GM23338 (cell line): ENCODE measurements around the gene STPG2. TPM values are rescaled to one million over a fixed set of nuclear protein-coding genes. Genes with fewer than 3 reads are reported as not detected.

Experiments used
- ATAC-seq: fragments of 200-7000 bp; cut with Tn5 transposase; 3 replicates; pipeline ENCODE4 v1.9.1; 2020
- DNase-seq: peaks from one replicate; pipeline ENCODE4 v3.0.0-alpha.2; 2015; ENCODE audit warnings: low spot score
- H2AFZ ChIP-seq: fragments of 200-600 bp; sonication (generic); 2 replicates; pipeline ENCODE4 v1.8.0; 2016; ENCODE audit warnings: antibody characterized with exemption, mild to moderate bottlenecking, moderate library complexity
- H3F3A ChIP-seq: fragments of 200-600 bp; sonication (generic); replicated peaks from 2 replicates; pipeline ENCODE4 v1.8.0; 2017; ENCODE audit warnings: antibody characterized with exemption, mixed run types, low read depth
- H3K27ac ChIP-seq: fragments of 200-600 bp; sonication (generic); 2 replicates; pipeline ENCODE4 v1.6.1; 2016; ENCODE audit warnings: low read depth
- H3K27me3 ChIP-seq: fragments of 200-600 bp; sonication (generic); 2 replicates; pipeline ENCODE4 v1.8.0; 2016; ENCODE audit warnings: mild to moderate bottlenecking, mixed run types, moderate library complexity; ENCODE audit not compliant: insufficient read depth
- H3K36me3 ChIP-seq: fragments of 200-600 bp; sonication (generic); 2 replicates; pipeline ENCODE4 v1.8.0; 2016; ENCODE audit warnings: mild to moderate bottlenecking; ENCODE audit not compliant: insufficient read depth
- H3K4me1 ChIP-seq: fragments of 200-600 bp; sonication (generic); 2 replicates; pipeline ENCODE4 v1.8.0; 2016; ENCODE audit warnings: mild to moderate bottlenecking, moderate library complexity; ENCODE audit not compliant: insufficient read depth
- H3K4me2 ChIP-seq: fragments of 200-600 bp; sonication (generic); 2 replicates; pipeline ENCODE4 v1.7.1; 2017; ENCODE audit warnings: mixed run types
- H3K4me3 ChIP-seq: fragments of 200-600 bp; sonication (generic); 2 replicates; pipeline ENCODE4 v1.6.1; 2016; ENCODE audit warnings: mixed run types
- H3K79me2 ChIP-seq: fragments of 200-600 bp; sonication (generic); replicated peaks from 2 replicates; pipeline ENCODE4 v1.8.0; 2017; ENCODE audit warnings: mild to moderate bottlenecking; ENCODE audit not compliant: insufficient read depth
- H3K9me2 ChIP-seq: fragments of 200-600 bp; sonication (generic); 2 replicates; pipeline ENCODE4 v1.8.0; 2017; ENCODE audit not compliant: insufficient read depth
- H4K20me1 ChIP-seq: fragments of 200-600 bp; sonication (generic); replicated peaks from 2 replicates; pipeline ENCODE4 v1.8.0; 2017; ENCODE audit warnings: mild to moderate bottlenecking; ENCODE audit not compliant: insufficient read depth
- H3K27ac Mint-ChIP-seq: 2 replicates; pipeline ENCODE4 v1.8.0; 2020; ENCODE audit warnings: inconsistent platforms, mild to moderate bottlenecking, moderate library complexity, mixed read lengths
- H3K27me3 Mint-ChIP-seq: 3 replicates; pipeline ENCODE4 v1.8.0; 2022; ENCODE audit warnings: low read depth, mild to moderate bottlenecking, moderate library complexity, mixed read lengths, inconsistent platforms; ENCODE audit not compliant: insufficient read depth, poor library complexity
- H3K36me3 Mint-ChIP-seq: 3 replicates; pipeline ENCODE4 v1.8.0; 2021; ENCODE audit warnings: low read depth, mild to moderate bottlenecking, inconsistent platforms, moderate library complexity, mixed read lengths
- H3K4me1 Mint-ChIP-seq: 3 replicates; pipeline ENCODE4 v1.8.0; 2020; ENCODE audit warnings: mild to moderate bottlenecking, inconsistent platforms, mixed read lengths
- H3K4me3 Mint-ChIP-seq: 3 replicates; pipeline ENCODE4 v1.8.0; 2021; ENCODE audit warnings: moderate library complexity, mild to moderate bottlenecking, inconsistent platforms, mixed read lengths
- H3K9me3 Mint-ChIP-seq: 3 replicates; pipeline ENCODE4 v1.8.0; 2020; ENCODE audit warnings: moderate library complexity, mild to moderate bottlenecking, inconsistent platforms, mixed read lengths
- CREB1 ChIP-seq: fragments of 250-450 bp; sonication (Bioruptor Pico); IDR thresholded peaks from 2 replicates; pipeline ENCODE4 v1.5.0; 2020; ENCODE audit warnings: low read depth, mild to moderate bottlenecking, moderate library complexity
- EZH2 ChIP-seq: fragments of 200-600 bp; sonication (generic); IDR thresholded peaks from one replicate; pipeline ENCODE4 v1.8.0; 2017; ENCODE audit warnings: antibody characterized with exemption, mild to moderate bottlenecking, low read depth; ENCODE audit not compliant: unreplicated experiment
- EZH2phosphoT487 ChIP-seq: fragments of 200-600 bp; sonication (generic); IDR thresholded peaks from one replicate; pipeline ENCODE4 v1.8.1; 2018; ENCODE audit warnings: antibody characterized with exemption; ENCODE audit not compliant: unreplicated experiment
- JUNB ChIP-seq: IDR thresholded peaks from one replicate; pipeline ENCODE4 v1.6.1; 2016; ENCODE audit warnings: antibody characterized with exemption; ENCODE audit not compliant: unreplicated experiment
- NANOG ChIP-seq: IDR thresholded peaks from 2 replicates; pipeline ENCODE4 v1.6.1; 2016; ENCODE audit warnings: antibody characterized with exemption, borderline replicate concordance
- POLR2AphosphoS5 ChIP-seq: IDR thresholded peaks from 2 replicates; pipeline ENCODE4 v1.6.1; 2016; ENCODE audit warnings: antibody characterized with exemption, low read depth
- STAT1 ChIP-seq: IDR thresholded peaks from one replicate; pipeline ENCODE4 v1.6.1; 2016; ENCODE audit warnings: antibody characterized with exemption; ENCODE audit not compliant: unreplicated experiment
- ZNF114 ChIP-seq: fragments of 250-450 bp; sonication (Bioruptor Pico); IDR thresholded peaks from 2 replicates; pipeline ENCODE4 v1.5.0; 2020; ENCODE audit warnings: mild to moderate bottlenecking, moderate library complexity
- ZNF331 ChIP-seq: fragments of 250-450 bp; sonication (Bioruptor Pico); IDR thresholded peaks from 2 replicates; pipeline ENCODE4 v1.5.0; 2020; ENCODE audit warnings: low read depth, mild to moderate bottlenecking, moderate library complexity
- polyA plus RNA-seq: library from polyadenylated mRNA; unstranded; fragments of >200 nt; fragmentation: Nextera tagmentation; extraction: Ambion mirVana; gene quantifications from 2 replicates; pipeline ENCODE4 v1.2.1, GENCODE V29; 2016
- total RNA-seq: library from RNA; depleted of rRNA; stranded (reverse); fragments of >200 nt; shearing (Covaris generic); gene quantifications from 2 replicates; pipeline ENCODE4 v1.2.3, GENCODE V29; 2014
- TF ChIP-seq, protein P1 (sequence below): fragments of 250-450 bp; sonication (Bioruptor Pico); IDR thresholded peaks from 2 replicates; pipeline ENCODE4 v1.5.0; 2020; ENCODE audit warnings: mild to moderate bottlenecking, moderate library complexity
- TF ChIP-seq, protein P2 (sequence below): IDR thresholded peaks from 2 replicates; pipeline ENCODE4 v1.6.1; 2016; ENCODE audit warnings: antibody characterized with exemption
- TF ChIP-seq, protein P3 (sequence below): IDR thresholded peaks from one replicate; pipeline ENCODE4 v1.6.1; 2018; ENCODE audit warnings: antibody characterized with exemption; ENCODE audit not compliant: unreplicated experiment

The STPG2 gene
- total and polyA plus RNA-seq, 2 experiments from 2014 or later: 0.17 to 0.32 TPM

DNA sequence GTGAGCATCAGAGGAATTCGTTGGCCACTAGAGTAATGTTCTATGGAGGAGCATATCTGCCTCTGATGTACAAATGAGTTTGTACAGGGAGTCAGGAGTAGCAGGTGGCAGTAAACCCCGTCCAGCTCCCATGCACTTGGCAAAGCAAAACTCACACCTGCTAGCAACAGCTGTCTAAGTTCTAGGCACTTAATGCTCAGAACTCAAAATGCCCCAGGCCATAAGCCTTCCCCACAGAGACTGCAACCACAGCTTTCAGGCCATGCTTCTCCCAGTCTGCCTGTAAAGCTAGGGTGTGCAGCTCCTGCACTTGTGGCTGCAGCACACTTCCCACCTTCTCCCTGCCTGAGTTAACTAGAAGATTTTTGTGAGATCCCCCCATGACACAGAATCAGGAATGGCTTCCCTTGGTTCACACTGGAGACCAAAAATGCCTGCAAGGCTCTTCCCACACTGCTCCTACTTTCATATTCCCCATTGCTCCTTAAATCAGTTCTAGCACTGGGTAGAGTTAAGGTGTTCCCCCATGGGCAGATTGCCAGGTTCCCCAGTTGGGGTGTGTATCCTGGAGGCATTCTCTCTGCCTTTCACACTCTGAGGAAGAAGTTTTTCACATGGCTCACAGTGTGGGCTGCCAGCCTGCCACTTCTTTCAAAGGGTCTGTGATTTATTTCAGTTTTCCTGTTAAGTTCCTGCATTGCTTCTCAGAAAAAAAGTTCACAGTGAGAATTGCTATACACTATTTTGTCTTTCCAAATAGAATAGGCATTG is 189.9 kb downstream of the STPG2 start:
- H3K4me3 ChIP-seq: no peak overlapping the region
- H3K27ac ChIP-seq: no peak overlapping the region
- H3K36me3 ChIP-seq: no peaks in the 10 kb centered on the region
- ATAC-seq (no peak), DNase-seq (no peak)
- H3K4me1 ChIP-seq: no peaks in the 10 kb centered on the region
- H3K9me2 ChIP-seq: peaks cover 5% of the 10 kb centered on the region
- Mint-ChIP-seq H3K27me3 (no peaks in the 10 kb centered on the region), H3K4me1 (no peaks in the 10 kb centered on the region), H3K27ac (no peak overlapping the region), H3K9me3 (peaks cover 15% of the 10 kb centered on the region), H3K36me3 (peaks cover 3% of the 10 kb centered on the region; the same call in 1 of the 3 replicates), H3K4me3 (no peak overlapping the region)
- H4K20me1 ChIP-seq: no peaks in the 10 kb centered on the region
- no peaks in the 10 kb centered on the region for H3K79me2 ChIP-seq
- H2AFZ ChIP-seq: no peak overlapping the region
- no peak overlapping the region for H3K4me2 ChIP-seq
- no peaks in the 10 kb centered on the region for H3K27me3 ChIP-seq
- H3F3A ChIP-seq: no peaks in the 10 kb centered on the region
- TF ChIP-seq, protein P1, sequence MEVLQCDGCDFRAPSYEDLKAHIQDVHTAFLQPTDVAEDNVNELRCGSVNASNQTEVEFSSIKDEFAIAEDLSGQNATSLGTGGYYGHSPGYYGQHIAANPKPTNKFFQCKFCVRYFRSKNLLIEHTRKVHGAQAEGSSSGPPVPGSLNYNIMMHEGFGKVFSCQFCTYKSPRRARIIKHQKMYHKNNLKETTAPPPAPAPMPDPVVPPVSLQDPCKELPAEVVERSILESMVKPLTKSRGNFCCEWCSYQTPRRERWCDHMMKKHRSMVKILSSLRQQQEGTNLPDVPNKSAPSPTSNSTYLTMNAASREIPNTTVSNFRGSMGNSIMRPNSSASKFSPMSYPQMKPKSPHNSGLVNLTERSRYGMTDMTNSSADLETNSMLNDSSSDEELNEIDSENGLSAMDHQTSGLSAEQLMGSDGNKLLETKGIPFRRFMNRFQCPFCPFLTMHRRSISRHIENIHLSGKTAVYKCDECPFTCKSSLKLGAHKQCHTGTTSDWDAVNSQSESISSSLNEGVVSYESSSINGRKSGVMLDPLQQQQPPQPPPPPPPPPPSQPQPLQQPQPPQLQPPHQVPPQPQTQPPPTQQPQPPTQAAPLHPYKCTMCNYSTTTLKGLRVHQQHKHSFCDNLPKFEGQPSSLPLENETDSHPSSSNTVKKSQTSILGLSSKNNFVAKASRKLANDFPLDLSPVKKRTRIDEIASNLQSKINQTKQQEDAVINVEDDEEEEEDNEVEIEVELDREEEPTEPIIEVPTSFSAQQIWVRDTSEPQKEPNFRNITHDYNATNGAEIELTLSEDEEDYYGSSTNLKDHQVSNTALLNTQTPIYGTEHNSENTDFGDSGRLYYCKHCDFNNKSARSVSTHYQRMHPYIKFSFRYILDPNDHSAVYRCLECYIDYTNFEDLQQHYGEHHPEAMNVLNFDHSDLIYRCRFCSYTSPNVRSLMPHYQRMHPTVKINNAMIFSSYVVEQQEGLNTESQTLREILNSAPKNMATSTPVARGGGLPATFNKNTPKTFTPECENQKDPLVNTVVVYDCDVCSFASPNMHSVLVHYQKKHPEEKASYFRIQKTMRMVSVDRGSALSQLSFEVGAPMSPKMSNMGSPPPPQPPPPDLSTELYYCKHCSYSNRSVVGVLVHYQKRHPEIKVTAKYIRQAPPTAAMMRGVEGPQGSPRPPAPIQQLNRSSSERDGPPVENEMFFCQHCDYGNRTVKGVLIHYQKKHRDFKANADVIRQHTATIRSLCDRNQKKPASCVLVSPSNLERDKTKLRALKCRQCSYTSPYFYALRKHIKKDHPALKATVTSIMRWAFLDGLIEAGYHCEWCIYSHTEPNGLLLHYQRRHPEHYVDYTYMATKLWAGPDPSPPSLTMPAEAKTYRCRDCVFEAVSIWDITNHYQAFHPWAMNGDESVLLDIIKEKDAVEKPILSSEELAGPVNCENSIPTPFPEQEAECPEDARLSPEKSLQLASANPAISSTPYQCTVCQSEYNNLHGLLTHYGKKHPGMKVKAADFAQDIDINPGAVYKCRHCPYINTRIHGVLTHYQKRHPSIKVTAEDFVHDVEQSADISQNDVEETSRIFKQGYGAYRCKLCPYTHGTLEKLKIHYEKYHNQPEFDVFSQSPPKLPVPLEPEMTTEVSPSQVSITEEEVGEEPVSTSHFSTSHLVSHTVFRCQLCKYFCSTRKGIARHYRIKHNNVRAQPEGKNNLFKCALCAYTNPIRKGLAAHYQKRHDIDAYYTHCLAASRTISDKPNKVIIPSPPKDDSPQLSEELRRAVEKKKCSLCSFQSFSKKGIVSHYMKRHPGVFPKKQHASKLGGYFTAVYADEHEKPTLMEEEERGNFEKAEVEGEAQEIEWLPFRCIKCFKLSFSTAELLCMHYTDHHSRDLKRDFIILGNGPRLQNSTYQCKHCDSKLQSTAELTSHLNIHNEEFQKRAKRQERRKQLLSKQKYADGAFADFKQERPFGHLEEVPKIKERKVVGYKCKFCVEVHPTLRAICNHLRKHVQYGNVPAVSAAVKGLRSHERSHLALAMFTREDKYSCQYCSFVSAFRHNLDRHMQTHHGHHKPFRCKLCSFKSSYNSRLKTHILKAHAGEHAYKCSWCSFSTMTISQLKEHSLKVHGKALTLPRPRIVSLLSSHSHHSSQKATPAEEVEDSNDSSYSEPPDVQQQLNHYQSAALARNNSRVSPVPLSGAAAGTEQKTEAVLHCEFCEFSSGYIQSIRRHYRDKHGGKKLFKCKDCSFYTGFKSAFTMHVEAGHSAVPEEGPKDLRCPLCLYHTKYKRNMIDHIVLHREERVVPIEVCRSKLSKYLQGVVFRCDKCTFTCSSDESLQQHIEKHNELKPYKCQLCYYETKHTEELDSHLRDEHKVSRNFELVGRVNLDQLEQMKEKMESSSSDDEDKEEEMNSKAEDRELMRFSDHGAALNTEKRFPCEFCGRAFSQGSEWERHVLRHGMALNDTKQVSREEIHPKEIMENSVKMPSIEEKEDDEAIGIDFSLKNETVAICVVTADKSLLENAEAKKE (CRISPR knock-in tag): no peak
- TF ChIP-seq STAT1 (no peak), EZH2 (no peak), CREB1 (CRISPR knock-in tag) (no peak), NANOG (no peak), EZH2phosphoT487 (no peak), ZNF331 (CRISPR knock-in tag) (no peak), POLR2AphosphoS5 (no peak), ZNF114 (CRISPR knock-in tag) (no peak), JUNB (no peak)
- TF ChIP-seq, protein P2, sequence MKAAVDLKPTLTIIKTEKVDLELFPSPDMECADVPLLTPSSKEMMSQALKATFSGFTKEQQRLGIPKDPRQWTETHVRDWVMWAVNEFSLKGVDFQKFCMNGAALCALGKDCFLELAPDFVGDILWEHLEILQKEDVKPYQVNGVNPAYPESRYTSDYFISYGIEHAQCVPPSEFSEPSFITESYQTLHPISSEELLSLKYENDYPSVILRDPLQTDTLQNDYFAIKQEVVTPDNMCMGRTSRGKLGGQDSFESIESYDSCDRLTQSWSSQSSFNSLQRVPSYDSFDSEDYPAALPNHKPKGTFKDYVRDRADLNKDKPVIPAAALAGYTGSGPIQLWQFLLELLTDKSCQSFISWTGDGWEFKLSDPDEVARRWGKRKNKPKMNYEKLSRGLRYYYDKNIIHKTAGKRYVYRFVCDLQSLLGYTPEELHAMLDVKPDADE: no peak
- TF ChIP-seq, protein P3, sequence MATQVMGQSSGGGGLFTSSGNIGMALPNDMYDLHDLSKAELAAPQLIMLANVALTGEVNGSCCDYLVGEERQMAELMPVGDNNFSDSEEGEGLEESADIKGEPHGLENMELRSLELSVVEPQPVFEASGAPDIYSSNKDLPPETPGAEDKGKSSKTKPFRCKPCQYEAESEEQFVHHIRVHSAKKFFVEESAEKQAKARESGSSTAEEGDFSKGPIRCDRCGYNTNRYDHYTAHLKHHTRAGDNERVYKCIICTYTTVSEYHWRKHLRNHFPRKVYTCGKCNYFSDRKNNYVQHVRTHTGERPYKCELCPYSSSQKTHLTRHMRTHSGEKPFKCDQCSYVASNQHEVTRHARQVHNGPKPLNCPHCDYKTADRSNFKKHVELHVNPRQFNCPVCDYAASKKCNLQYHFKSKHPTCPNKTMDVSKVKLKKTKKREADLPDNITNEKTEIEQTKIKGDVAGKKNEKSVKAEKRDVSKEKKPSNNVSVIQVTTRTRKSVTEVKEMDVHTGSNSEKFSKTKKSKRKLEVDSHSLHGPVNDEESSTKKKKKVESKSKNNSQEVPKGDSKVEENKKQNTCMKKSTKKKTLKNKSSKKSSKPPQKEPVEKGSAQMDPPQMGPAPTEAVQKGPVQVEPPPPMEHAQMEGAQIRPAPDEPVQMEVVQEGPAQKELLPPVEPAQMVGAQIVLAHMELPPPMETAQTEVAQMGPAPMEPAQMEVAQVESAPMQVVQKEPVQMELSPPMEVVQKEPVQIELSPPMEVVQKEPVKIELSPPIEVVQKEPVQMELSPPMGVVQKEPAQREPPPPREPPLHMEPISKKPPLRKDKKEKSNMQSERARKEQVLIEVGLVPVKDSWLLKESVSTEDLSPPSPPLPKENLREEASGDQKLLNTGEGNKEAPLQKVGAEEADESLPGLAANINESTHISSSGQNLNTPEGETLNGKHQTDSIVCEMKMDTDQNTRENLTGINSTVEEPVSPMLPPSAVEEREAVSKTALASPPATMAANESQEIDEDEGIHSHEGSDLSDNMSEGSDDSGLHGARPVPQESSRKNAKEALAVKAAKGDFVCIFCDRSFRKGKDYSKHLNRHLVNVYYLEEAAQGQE: no peak
